Vagina (tissue), 2 donors: ENCODE data around the gene OMA1.
"Not testable (repeated sequence)": the region's sequence is repeated elsewhere in the genome, so short reads cannot be mapped to it uniquely, and the experiment has no call there.

Experiments used
- CTCF ChIP-seq, 3 experiments: fragments of 450-650 bp in 2 of 3; fragments of 200-600 bp in 1 of 3; sonication (generic) in 1 of 3; IDR thresholded peaks; one replicate each; pipeline ENCODE4 v1.5.1; 2017 to 2019; ENCODE audit warnings: antibody characterized with exemption in 3 of 3, mild to moderate bottlenecking in 2 of 3, moderate library complexity in 2 of 3
- POLR2A ChIP-seq, 2 donors: fragments of 450-650 bp; IDR thresholded peaks; one replicate each; pipeline ENCODE4 v1.6.1; 2017; ENCODE audit warnings: antibody characterized with exemption in 2 of 2, mild to moderate bottlenecking in 2 of 2, moderate library complexity in 2 of 2
- POLR2AphosphoS5 ChIP-seq, 2 donors: sonication (generic); formaldehyde crosslinking; IDR thresholded peaks; one replicate each; pipeline ENCODE4 v1.9.0; 2017; ENCODE audit warnings: antibody characterized with exemption in 2 of 2, mild to moderate bottlenecking in 2 of 2, low read depth in 1 of 2; ENCODE audit not compliant: insufficient read depth in 1 of 2

GRCh38 chr1:58549291-58549690 lies 2.8 kb upstream of the OMA1 start:
- not testable (repeated sequence) for TF ChIP-seq CTCF (IDR thresholded peaks at IDR 0.05); POLR2A (IDR thresholded peaks at IDR 0.05); POLR2AphosphoS5 (IDR thresholded peaks at IDR 0.05; ENCODE audit: insufficient read depth in 1 of 2, low read depth in 1 of 2)
